HG03095 (cell line): Measurements from ENCODE around the gene TP53AIP1.

Experiments used
- ATAC-seq: cut with Tn5 transposase; IDR thresholded peaks from one replicate; pipeline ENCODE4 v1.9.1; 2021; ENCODE audit warnings: moderate library complexity; ENCODE audit not compliant: unreplicated experiment

TP53AIP1 gene

GRCh38 chr11:128943428-128943976 is 831 bp upstream of the TP53AIP1 start:
- no peak for ATAC-seq

- no peak for ATAC-seq
Observed at GRCh38 chr11:128942272-128942612, 429 bp downstream of the TP53AIP1 start.

GRCh38 chr11:128941573-128942271 is 949 bp downstream of the TP53AIP1 start:
- no peak for ATAC-seq

- ATAC-seq: no peak
Observed at GRCh38 chr11:128941110-128941509, 1.6 kb downstream of the TP53AIP1 start.

- no peak for ATAC-seq
Observed at GRCh38 chr11:128940603-128941002, 2.1 kb downstream of the TP53AIP1 start.

- ATAC-seq: no peak
Observed at GRCh38 chr11:128940156-128940555, 2.5 kb downstream of the TP53AIP1 start.

- no peak for ATAC-seq
Observed at GRCh38 chr11:128939591-128939990, 3.1 kb downstream of the TP53AIP1 start.

GRCh38 chr11:128938156-128938885 is 4.3 kb downstream of the TP53AIP1 start:
- no peak for ATAC-seq

GRCh38 chr11:128937480-128937879 is 5.2 kb downstream of the TP53AIP1 start:
- no peak for ATAC-seq

- no peak for ATAC-seq
Observed at GRCh38 chr11:128936606-128937251, 5.9 kb downstream of the TP53AIP1 start.

- ATAC-seq: no peak
Observed at GRCh38 chr11:128934926-128935325, 7.7 kb downstream of the TP53AIP1 start.

GRCh38 chr11:128934351-128934750 is 8.3 kb downstream of the TP53AIP1 start:
- ATAC-seq: no peak

GRCh38 chr11:128933481-128934178 is 9.0 kb downstream of the TP53AIP1 start:
- no peak for ATAC-seq

GRCh38 chr11:128931668-128932067 is 11.0 kb downstream of the TP53AIP1 start:
- ATAC-seq: no peak

GRCh38 chr11:128931066-128931465 is 11.6 kb downstream of the TP53AIP1 start:
- no peak for ATAC-seq

- no peak for ATAC-seq
Observed at GRCh38 chr11:128929991-128930390, 12.7 kb downstream of the TP53AIP1 start.

- no peak for ATAC-seq
Observed at GRCh38 chr11:128929468-128929867, 13.2 kb downstream of the TP53AIP1 start.

- ATAC-seq: peak; percentile 96
Observed at GRCh38 chr11:128928400-128928799, 14.3 kb downstream of the TP53AIP1 start.

GRCh38 chr11:128927683-128928336 is 14.9 kb downstream of the TP53AIP1 start:
- ATAC-seq: no peak

GRCh38 chr11:128927108-128927461 is 15.6 kb downstream of the TP53AIP1 start:
- ATAC-seq: no peak
